ES-I3 (cell line): Measurements from ENCODE around the gene ANKRD13D.
A peak's percentile ranks its signal among the peaks of the same experiment; 100 is the strongest.
"Not testable (repeated sequence)": the region's sequence is repeated elsewhere in the genome, so short reads cannot be mapped to it uniquely, and the experiment has no call there.

Source experiments
- H3K36me3 ChIP-seq: 2 replicates; pipeline ENCODE4 v1.6.1; 2013; ENCODE audit warnings: mild to moderate bottlenecking, low read length, control low read depth, moderate library complexity; ENCODE audit not compliant: insufficient read depth
- H3K4me1 ChIP-seq: 2 replicates; pipeline ENCODE4 v1.6.1; 2013; ENCODE audit warnings: mild to moderate bottlenecking, control low read depth, low read length; ENCODE audit not compliant: insufficient read depth
- H3K9ac ChIP-seq: 2 replicates; pipeline ENCODE4 v1.6.1; 2013; ENCODE audit warnings: low read depth, mild to moderate bottlenecking, low read length, moderate library complexity
- H3K9me3 ChIP-seq: 2 replicates; pipeline ENCODE4 v1.6.1; 2013; ENCODE audit warnings: mild to moderate bottlenecking, low read length, moderate library complexity; ENCODE audit not compliant: control insufficient read depth, insufficient read depth

Gene ANKRD13D

GRCh38 chr11:67317888-67318555 lies 28.9 kb downstream of the ANKRD13D start:
- Histone ChIP-seq H3K9me3 (no peaks in the 10 kb centered on the region), H3K4me1 (no peaks in the 10 kb centered on the region), H3K9ac (peak overlapping the region; percentile 85; the same call in 1 of the 2 replicates), H3K36me3 (no peaks in the 10 kb centered on the region)

- not testable (repeated sequence) for H3K36me3 ChIP-seq, H3K9ac ChIP-seq, H3K9me3 ChIP-seq, H3K4me1 ChIP-seq
These were observed 29.8 kb downstream of the ANKRD13D start for GRCh38 chr11:67318876-67319275.

GRCh38 chr11:67320011-67320410 lies 30.9 kb downstream of the ANKRD13D start:
- H3K36me3 ChIP-seq: no peaks in the 10 kb centered on the region
- H3K4me1 ChIP-seq: no peaks in the 10 kb centered on the region
- H3K9me3 ChIP-seq: no peaks in the 10 kb centered on the region
- H3K9ac ChIP-seq: no peak overlapping the region

- Histone ChIP-seq H3K4me1 (no peaks in the 10 kb centered on the region), H3K9ac (no peak overlapping the region), H3K36me3 (no peaks in the 10 kb centered on the region), H3K9me3 (no peaks in the 10 kb centered on the region)
These were observed 31.6 kb downstream of the ANKRD13D start for GRCh38 chr11:67320691-67321090.

GRCh38 chr11:67321313-67321871 lies 32.3 kb downstream of the ANKRD13D start:
- Histone ChIP-seq H3K9me3 (no peaks in the 10 kb centered on the region), H3K36me3 (no peaks in the 10 kb centered on the region), H3K9ac (no peak overlapping the region), H3K4me1 (no peaks in the 10 kb centered on the region)

GRCh38 chr11:67322049-67322448 lies 32.9 kb downstream of the ANKRD13D start:
- no peak overlapping the region for H3K9ac ChIP-seq
- no peaks in the 10 kb centered on the region for H3K9me3 ChIP-seq
- H3K36me3 ChIP-seq: no peaks in the 10 kb centered on the region
- H3K4me1 ChIP-seq: no peaks in the 10 kb centered on the region

- H3K36me3 ChIP-seq: no peaks in the 10 kb centered on the region
- no peaks in the 10 kb centered on the region for H3K9me3 ChIP-seq
- no peaks in the 10 kb centered on the region for H3K4me1 ChIP-seq
- H3K9ac ChIP-seq: no peak overlapping the region
These were observed 34.4 kb downstream of the ANKRD13D start for GRCh38 chr11:67323526-67323925.

GRCh38 chr11:67332081-67332691 lies 43.1 kb downstream of the ANKRD13D start:
- Histone ChIP-seq H3K9me3 (no peaks in the 10 kb centered on the region), H3K9ac (no peak overlapping the region), H3K4me1 (no peaks in the 10 kb centered on the region), H3K36me3 (no peaks in the 10 kb centered on the region)

GRCh38 chr11:67337257-67337656 lies 48.2 kb downstream of the ANKRD13D start:
- Histone ChIP-seq H3K36me3 (no peaks in the 10 kb centered on the region), H3K9me3 (no peaks in the 10 kb centered on the region), H3K9ac (no peak overlapping the region), H3K4me1 (no peaks in the 10 kb centered on the region)

GRCh38 chr11:67344264-67344663 lies 55.2 kb downstream of the ANKRD13D start:
- Histone ChIP-seq H3K36me3 (no peaks in the 10 kb centered on the region), H3K9me3 (no peaks in the 10 kb centered on the region), H3K9ac (no peak overlapping the region), H3K4me1 (peaks cover 6% of the 10 kb centered on the region; the same call in 1 of the 2 replicates)

GRCh38 chr11:67345247-67345919 lies 56.3 kb downstream of the ANKRD13D start:
- Histone ChIP-seq H3K9ac (no peak overlapping the region), H3K36me3 (no peaks in the 10 kb centered on the region), H3K4me1 (peaks cover 6% of the 10 kb centered on the region; the same call in 1 of the 2 replicates), H3K9me3 (no peaks in the 10 kb centered on the region)

GRCh38 chr11:67345920-67346819 lies 57.1 kb downstream of the ANKRD13D start:
- Histone ChIP-seq H3K4me1 (peaks cover 6% of the 10 kb centered on the region; the same call in 1 of the 2 replicates), H3K9me3 (no peaks in the 10 kb centered on the region), H3K36me3 (no peaks in the 10 kb centered on the region), H3K9ac (no peak overlapping the region)

- H3K9ac ChIP-seq: no peak overlapping the region
- no peaks in the 10 kb centered on the region for H3K9me3 ChIP-seq
- peaks cover 9% of the 10 kb centered on the region for H3K4me1 ChIP-seq
- no peaks in the 10 kb centered on the region for H3K36me3 ChIP-seq
These were observed 59.1 kb downstream of the ANKRD13D start for GRCh38 chr11:67347964-67348749.
